CD4-positive, alpha-beta T cell treated with Interleukin-6 at 100 ng/mL for 8 hours (primary cell): ENCODE data around the gene GRM8.

Experiments
- DNase-seq: peaks from one replicate; pipeline ENCODE4 v3.0.0-alpha.2; 2020; ENCODE audit warnings: mixed read lengths, low spot score

The GRM8 gene

GRCh38 chr7:127252778-127253280 is at the start of gene GRM8:
TSS of gene GRM8 (minus strand) at chr7:127252941.
- DNase-seq = no peak

GRCh38 chr7:127290801-127291361 is 38.1 kb upstream of the GRM8 start:
- no peak for DNase-seq

GRCh38 chr7:127290116-127290655 is 37.4 kb upstream of the GRM8 start:
- no peak for DNase-seq

- DNase-seq = no peak
Observed at GRCh38 chr7:127287133-127287532, 34.4 kb upstream of the GRM8 start.

DNA sequence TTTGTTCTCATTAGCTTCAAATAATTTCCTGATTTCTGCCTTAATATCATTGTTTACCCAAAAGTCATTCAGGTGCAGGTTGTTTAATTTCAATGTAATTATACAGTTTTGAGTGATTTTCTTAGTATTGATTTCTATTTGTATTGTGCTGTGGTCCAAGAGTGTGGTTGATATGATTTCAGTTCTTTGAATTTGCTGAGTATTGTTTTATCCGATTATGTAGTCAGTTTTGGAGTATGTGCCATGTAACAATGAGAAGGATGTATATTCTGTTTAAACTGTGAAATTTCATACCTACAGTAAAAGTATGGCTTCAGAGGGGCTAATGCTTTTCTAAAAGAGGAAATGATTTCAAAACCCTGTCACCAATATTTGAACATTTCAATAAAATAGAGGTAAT is 17.4 kb upstream of the GRM8 start:
- DNase-seq = no peak

GRCh38 chr7:127266047-127266446 is 13.3 kb upstream of the GRM8 start:
- DNase-seq = no peak

DNA sequence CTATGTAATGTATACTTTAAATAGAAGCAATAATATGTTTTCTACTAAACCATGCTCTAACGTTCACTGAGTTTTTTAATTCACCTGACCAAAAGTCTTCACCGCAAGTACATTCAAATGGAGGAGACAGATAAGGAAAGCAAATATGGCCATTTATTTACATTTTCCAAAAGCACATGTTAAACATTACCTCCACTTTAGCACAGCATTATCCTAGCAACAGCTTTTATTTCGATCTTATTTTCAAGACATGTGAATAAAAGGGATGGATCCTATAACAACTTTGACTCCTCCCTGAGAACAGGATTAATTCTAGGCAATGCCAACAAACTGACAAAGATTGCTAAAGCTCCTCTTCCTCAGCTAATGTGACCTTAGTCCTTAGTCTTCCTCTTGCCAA is 11.5 kb upstream of the GRM8 start:
- no peak for DNase-seq

GRCh38 chr7:127258111-127258510 is 5.4 kb upstream of the GRM8 start:
- DNase-seq = no peak

DNA sequence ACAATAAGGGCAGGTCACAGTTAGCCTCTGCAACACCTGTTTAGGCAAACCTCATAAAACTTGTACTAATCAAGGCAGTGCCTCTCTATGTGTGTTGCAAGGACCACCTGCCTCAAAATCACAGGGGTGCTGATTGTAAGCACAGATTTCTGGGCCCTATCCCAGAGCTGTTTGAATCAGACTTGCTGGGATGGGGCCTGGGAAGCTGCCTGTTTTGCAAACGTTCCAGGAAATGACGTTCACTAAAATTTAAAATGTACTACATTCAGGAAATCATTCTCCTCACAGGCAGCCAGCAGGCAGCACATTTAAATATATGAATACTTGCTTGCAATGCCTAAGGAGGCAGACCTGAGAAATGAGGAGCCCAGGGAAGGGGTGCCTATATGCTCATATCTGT is 4.3 kb upstream of the GRM8 start:
- DNase-seq = no peak

GRCh38 chr7:127256041-127256725 is 3.4 kb upstream of the GRM8 start:
- no peak for DNase-seq

DNA sequence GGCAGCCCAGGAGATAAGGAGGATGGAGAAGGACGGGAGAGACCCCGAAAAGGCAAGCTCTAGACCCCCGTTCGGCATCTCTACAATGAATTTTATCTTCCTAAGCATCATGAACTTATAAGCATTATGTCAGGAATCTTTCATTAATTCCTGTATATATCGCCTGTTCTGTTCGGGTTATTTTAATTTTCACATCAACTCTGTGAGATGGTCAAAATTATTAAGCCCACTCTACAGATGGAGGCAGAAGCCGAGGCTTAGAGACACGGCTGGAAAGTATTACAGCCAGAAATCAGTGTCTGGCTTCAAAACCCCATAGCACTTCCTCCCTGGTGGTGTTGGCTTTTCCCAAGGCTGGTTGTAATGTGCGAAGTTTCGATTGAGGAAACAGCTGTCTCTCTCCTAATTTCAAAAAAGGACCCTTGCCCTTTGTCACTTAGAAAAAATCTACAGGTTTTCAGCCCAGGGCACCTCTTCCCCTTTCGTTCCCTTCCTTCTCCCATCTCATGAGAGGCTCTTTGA is 1.5 kb upstream of the GRM8 start:
- DNase-seq = no peak

DNA sequence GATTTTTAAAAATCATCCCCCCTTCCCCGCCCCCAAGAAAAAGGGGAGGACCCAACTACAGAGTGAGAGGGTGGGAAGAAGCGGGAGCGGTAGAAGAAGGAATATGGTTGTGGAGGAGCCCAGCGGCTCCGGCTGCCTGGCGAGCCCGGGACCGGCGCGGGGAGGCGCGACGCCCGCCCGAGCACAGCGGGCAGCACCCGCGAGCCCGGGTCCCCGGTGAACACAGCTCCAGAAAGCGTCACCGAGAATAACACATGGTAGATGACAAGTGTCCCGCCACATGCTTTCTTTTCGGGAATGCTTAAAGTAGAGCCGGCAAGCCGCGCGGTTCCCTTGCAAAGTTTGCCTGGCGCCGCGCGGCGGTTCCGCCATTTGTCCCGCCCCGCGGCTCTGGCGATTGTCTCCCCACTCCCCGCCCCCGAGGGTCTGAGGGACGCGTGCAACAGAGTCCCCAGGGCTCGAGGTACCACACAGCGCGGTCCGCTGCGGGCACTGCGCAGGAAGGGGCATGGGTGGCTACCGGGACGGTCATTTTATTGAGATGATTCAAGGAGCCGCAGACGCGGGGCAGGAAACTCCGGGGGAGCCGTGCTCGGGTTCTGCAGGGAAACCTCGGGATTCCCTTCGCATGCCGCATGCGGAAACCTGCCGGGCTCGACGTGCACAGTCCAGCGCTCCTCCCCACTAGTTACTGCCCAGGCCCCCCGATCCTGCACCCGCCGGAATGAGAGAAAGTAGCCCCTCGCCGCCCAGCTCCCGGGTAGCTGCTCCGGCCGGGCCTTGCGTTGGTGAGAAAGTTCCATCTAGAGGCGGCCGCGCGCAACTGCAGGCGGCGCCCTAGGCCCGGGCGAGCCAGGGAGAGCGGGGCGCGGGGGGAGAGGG is 781 bp upstream of the GRM8 start:
- peak; percentile 43 for DNase-seq

DNA sequence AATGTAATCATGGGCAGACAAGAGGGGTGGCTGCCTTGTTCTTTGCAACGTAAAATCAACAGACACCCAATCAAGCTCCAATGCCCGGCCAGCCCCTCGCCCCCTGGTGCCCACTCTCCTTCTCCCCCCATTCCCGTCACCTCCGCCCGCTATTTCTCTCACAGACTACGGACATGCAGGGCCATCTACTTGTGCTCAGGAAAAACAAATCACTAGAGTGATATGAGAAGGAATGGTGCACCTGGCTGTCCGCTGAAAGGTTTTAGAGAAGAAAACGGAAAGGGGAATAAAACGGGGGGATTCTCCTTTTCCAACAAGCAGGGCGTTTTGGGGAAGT is 396 bp downstream of the GRM8 start:
- DNase-seq = no peak

GRCh38 chr7:127251465-127252376 is 1.0 kb downstream of the GRM8 start:
- DNase-seq = no peak

DNA sequence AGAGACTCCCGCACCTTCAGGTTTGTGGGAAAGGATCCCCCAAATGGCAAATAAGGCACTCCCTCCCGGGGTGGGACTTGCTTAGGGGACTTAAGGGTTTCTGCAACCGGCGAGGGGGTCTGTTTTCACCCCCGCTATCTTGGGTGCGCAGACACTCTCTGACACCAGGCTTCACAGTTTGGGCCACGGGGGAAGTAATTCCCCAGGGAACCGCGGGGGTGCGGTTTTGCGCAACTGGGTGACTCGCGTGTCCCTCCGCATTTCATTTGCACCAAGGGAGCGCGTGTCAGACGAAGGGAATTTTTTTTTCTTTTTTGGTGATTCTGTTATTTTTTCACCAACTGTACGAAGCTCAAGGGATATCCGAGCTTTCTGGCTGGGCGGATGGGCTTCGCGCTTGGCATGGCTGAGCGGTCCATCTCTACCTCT is 1.7 kb downstream of the GRM8 start:
- DNase-seq = no peak

GRCh38 chr7:127250312-127251035 is 2.3 kb downstream of the GRM8 start:
- no peak for DNase-seq

- DNase-seq = no peak
Observed at GRCh38 chr7:127245607-127246006, 7.1 kb downstream of the GRM8 start.

DNA sequence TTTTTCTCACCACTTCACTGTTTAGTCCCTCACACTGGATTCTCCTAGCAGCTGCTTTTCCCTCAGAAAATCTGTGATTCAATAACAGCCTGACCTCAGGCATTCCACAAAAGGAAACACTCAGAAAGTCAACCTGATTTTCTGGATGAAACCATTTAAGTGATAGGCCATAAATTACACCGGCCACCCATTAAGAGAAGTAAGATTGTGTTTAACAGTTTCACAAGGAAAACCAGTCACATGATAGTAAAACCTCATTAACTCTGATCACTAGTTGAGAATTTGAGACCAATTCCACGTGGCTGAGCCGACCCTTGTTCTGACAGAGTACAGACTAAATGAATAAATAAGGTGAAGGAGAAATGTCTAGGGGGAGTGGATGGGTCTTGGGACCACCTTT is 7.7 kb downstream of the GRM8 start:
- DNase-seq = no peak

DNA sequence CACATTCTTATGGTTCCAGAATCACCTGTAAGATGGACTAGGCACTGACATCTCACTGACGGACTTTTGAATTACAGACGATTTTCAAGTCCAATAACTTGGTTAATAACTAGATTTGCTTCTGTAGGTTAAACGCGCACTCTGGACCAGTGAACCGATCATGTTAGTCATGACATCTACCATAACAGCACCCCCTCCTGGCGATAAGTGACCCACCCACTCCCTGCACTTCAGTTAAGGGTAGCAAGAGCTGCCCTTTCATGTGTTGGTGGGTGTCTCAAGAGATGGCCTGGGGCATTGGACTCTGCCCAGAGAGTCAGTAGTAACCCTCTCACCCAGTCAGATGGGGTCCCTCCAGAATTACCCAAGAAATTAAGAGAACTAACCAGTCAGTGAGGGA is 12.9 kb downstream of the GRM8 start:
- no peak for DNase-seq

DNA sequence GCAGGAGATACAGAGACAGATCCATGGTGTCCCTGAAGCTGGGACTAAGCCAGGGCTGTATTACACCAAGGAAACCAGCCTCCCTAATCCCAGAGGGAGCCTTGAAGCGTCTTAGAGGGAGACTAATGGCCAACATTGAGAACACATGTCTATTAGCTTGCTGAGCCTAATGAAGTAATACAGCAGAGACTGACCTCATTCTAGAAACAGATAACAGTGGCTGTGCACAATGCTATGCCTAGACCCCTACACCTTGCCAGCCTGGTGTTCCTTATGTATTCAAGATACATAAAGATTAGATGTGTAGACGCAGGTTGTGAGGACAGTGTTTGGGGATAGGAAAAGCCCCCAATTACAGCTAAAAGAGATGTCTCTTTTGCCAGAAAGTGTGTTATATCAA is 19.1 kb downstream of the GRM8 start:
- no peak for DNase-seq

GRCh38 chr7:127231415-127231814 is 21.3 kb downstream of the GRM8 start:
- DNase-seq = no peak
